Pons (tissue), 1 donor: ENCODE results near the gene CCL4L2.
"Not testable (repeated sequence)": the region's sequence is repeated elsewhere in the genome, so short reads cannot be mapped to it uniquely, and the experiment has no call there.

Experiments
- DNase-seq: peaks from one replicate; pipeline ENCODE4 v3.0.0-alpha.2; 2016; ENCODE audit warnings: low spot score

CCL4L2 gene

DNA sequence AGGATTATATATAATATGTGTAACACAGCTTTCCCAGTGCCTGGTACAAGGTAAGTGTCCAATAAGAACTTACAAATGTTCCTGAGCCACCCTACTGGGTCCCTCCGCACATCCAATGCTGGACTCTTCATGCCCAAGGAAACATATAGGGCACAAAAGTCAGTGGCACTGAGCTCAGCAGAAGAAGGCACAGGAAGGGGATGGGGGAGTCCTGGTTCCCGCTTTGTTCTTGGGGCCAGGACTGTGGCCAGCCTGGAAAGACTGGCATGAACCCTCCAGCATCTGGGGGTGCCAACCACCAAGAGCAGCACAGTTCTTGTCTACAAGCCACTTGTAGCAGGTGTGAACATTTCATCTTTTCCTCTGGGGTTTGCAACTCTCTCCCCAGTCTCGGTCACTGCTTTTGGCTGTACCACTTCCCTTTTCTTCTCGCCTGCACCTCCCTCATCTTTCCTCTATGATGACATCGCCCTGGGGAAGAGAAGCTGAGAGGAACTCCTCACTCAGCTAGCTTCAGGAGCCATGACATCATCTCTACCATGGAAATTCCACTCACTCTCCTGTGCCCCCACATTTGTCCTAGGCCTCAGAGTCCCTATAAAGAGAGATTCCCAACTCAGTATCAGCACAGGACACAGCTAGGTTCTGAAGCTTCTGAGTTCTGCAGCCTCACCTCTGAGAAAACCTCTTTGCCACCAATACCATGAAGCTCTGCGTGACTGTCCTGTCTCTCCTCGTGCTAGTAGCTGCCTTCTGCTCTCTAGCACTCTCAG, at the start of gene CCL4L2:
Gene CCL4L2, plus strand, starts transcription at position 625 of the 773 bp plus-strand sequence.
- DNase-seq, result not testable (repeated sequence)

DNA sequence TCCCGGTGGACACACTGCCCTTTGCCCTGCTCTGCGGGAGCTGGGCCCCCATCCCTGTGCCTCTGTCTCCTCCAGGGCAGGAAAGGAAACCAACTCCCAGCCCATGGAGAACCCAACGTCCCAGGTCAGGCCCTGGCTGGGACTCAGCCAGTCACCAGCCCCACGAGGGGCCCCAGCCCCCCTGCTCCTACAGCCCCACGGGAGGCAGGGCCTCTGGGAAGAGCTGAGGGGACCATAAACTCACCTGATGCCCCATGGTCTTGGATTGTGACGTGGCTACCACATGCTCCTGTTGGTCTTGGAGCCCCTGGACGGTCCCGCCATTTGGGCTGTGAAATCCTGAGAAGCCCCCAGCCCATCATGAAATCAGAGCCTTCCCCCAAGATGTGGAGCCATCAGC, 42.0 kb upstream of the CCL4L2 start:
- DNase-seq, result not testable (repeated sequence)

DNA sequence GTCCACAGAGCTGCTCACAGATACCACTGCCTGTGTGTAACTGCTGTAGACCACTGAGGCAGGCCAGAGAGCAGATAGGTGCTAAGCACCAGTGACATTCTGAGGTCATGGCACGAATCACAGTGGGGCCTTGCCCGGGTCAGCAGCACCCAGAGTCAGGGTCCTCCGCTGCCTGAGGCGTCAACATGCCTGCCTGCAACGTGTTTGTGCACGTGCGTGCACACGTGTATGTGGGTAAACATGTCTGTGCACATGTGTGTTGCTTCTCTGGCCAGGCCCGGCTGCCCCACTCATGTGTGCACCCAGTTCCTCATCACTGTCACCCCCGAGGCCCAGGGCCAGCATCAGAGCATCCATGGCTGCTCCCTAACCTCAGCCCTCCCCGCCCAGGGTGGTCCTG, 34.3 kb upstream of the CCL4L2 start, which contains the start of gene TBC1D3B:
Gene TBC1D3B, minus strand, starts transcription at position 101 of the 400 bp plus-strand sequence. CDS start 1,586 bp downstream, outside the sequence.
- DNase-seq, result not testable (repeated sequence)

DNA sequence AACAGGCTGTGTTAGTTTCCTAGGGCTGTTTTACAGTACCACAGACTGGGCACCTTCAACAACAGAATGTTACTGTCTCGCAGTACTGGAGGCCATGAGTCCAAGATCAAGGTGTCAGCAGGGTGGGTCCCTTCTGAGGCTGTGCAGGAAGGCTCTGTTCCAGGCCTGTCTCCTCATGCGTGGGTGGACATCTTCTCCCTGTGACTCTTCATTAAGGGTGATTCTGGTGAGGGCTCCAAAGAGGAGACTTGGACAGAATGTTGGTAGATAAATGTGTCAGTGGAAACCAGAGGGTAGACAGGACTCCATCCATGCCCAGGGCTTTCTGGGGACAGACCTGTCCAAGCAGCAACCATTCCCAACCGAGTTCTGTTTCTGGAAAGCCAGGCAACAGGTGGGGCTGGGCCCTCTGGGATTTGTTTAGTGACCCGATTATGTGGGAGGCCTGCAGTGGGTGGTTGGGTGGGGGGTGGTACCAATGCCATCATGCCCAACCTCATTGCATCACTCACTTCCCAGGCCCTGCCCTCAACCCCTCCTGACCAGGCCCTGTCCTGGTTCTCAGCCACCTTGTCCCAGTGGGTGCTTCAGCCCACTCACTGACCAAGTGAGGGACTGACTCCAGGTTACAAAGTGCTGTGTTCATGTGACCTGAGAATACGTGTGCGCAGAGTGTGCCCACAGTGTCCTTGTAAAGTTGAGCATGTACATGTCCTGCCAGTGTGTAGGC, 29.3 kb upstream of the CCL4L2 start:
- DNase-seq, result not testable (repeated sequence)

DNA sequence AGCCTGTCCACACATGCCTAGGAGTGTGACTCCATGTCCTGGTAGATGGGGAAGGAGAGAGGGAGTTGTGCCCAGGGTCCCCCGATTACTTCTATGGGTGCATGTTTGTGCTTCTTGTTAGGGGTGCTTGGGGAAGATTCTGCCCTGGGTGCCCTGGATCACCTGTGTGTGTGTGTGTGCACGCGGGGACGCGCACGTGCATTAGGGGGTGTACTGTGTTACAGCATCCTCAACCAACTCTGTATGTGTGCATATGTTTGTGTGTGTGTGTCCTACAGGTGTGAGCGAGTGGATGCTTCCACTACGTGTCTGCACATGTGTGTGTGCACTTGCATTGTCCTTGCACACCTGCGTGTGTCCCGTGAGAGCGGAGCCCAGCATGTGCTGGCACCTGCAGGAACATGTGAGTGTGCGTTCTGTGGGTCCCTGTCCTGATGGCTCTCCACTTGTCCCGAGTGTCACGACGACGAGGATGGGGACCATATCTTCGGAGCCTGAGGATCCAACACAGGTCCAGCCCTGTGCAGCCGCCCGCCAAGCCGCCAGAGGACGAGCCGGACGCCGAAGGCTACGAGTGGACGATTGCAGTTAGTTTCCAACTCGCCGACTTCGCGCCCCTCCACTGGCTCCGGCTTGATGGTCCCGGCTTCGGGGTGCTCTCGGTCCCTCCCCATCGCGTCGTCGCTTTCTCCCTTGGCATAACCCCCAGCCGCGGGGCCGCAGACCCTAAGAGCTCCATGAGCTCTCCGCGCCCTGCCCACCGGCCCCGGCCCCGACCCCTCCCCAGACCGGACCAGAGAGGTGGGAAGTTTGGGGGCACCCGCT, 28.5 kb upstream of the CCL4L2 start:
- no peak for DNase-seq

DNA sequence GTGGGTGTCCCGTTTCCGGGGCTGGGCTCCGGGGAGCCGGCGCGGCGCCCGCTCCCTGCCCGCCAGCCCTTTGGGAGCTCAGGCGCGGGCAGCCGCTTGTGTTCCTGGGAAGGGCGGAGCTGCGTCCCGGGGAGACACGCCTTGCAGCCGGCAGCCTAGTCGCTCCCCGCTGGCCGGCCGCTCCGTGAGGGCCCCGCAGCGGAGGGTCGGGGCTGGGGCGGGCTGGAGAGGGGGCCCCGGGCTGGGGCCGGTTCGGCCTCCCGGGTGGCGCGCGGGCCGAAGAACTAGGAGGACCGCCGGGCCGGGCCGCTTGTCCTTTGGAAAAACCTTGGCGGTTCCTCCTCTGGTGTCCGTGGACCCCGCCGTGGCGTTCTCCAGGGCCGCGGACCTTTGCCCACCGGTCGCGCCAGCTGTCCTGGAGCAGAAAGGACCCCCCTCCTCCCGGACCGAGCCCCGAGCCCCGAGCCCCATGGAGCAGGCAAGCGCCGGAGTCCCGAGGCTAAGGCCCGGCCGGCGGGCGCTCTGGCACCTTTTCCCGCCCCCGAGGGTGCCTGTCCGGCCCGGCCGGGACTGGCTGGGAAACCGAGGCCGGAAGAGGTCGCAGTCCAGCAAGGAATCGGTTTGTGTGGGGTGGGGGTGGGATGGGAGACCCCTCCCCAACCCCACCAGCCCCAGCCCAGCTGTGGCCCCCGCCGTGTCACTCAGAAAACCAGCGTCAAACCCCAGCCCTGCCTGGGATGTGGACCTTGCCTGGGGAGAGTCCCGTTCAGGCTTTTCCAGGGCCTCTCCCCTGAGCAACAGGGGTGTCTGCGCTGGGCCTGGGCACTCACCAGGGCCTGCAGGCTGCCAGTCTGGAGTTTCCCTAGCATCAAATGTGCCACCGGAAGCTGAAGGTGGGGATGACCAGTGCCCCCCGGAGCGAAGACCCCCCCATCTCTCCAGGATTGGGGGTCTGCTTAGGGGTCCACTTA, 27.6 kb upstream of the CCL4L2 start:
- no peak for DNase-seq

DNA sequence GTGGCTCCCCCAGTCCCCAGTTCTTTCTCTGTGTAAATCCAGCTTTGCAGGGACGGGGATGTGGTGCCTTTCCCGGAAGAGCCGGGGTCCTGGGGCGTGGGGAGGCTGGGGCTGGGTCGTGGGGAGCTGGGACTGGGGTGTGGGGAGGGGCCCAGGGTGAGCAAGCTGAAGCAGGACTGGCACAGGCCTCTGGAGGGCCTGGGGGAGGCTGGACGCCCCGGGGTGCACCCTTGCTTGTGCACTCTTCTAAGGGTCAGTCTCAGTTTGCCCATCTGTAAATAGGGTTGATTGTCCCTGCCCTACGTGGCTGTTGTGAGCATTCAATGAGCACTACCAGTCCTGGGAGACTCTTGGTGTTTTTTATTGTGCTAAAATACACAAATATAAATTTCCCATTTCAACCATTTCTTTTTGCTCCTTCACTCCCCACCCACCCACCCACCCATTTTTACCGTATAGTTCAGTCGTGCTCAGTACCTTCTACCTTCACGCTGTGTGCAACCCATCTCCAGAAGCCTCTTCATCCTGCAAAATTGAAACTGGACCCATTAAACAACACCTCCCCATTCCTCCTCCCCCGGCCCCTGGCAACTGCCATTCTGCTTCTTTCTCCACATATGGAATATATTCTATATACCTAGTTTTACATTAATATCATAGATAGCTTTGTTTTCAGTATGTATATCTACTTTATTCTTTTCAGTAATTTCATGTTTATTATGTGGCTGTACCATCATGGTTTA, 26.7 kb upstream of the CCL4L2 start:
- DNase-seq, result no peak

DNA sequence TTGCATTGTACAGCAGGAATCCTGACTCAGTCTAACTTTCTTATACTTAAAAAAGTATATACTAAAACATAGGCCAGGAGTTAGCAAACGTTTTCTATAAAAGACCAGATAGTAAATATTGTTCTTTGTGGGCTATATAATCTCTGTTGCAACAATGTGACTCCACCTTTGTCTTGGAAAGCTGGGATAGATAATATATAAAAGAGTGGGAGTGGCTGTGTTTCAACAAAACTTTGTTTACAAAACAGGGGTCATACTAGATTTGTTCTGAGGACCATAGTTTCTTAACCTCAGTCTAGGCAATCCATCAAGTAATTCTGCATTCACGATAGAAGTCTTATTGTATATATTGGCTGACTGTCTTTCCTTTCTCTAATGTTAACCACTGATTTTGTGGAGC, 25.4 kb upstream of the CCL4L2 start:
- DNase-seq, result no peak

DNA sequence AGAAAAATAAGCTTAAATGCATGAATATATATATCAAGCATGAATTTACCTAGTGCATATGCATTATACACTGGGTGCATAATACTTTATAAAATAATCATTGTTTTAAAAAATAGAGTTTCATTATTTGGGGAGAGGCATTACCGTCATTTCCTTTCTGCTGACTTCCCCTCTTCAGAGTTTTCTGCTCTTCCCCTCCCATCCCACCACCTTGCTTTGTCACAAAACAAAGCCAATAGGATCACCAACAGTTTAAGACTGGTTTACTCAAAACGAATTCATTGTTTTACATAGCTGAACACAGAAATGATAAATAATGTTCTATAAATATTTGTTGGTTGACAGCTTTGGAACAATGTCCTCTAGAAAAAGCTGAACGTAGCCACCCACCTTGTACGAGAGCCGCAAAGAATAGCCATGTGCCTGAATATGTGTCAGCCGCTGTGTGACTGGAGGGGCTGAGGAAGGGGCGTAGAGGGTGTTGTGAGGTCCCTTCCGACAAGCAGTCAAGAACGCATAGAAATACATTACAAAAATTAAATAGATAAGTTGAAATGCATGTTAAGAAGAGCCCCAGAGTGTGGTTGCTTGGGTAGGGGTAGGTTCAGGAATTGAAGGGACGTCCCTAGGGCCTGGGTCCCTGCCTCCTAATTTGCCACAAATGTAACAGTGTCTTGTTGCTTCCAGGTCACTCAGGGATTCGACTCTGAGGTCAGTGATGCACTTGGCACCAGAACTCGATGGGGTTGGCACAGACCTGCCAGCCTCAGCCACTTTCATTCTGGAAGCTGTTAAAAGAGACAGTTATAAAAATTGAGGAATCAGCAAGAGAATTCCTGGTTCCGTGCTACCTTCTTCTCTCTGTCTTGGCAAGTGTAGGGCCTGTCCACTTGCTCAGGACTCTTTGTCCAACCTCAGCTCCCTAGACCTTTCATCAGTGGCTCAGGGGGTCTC, 23.8 kb upstream of the CCL4L2 start:
- DNase-seq, result not testable (repeated sequence)

DNA sequence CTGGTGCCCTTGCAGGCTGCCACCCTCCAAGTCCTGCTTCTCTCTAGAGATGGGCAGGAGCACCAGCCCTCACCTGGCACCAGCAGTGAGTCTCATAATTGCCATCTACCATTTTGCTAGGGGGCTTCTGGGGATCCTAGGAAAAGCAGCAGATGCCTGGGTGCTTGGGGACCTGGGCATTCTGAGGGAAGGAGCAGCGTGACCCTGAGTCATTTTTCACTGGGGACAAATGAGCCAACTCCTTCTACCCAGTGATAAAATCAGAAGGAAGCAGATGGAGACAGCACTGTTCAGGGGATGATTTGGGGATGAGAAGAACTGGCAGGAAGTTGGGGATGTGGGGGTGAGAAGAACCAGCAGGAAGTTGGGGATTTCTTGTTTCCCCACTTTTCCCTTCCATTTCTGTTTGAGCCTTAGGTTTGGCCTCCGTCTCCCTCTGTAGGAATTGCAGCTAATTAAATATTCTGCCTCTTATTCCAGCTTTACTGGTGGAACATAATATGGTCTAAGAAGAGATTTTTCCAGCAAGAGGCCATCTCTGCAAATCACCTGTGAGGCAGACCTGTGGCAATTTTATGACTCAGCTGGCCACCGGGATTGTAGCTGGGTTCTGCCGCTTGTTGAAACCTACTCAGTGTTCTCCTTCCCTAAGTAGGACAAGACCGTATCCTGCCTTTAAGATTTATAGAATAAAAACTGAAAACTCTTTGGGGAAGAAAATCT, 22.8 kb upstream of the CCL4L2 start:
- not testable (repeated sequence) for DNase-seq

DNA sequence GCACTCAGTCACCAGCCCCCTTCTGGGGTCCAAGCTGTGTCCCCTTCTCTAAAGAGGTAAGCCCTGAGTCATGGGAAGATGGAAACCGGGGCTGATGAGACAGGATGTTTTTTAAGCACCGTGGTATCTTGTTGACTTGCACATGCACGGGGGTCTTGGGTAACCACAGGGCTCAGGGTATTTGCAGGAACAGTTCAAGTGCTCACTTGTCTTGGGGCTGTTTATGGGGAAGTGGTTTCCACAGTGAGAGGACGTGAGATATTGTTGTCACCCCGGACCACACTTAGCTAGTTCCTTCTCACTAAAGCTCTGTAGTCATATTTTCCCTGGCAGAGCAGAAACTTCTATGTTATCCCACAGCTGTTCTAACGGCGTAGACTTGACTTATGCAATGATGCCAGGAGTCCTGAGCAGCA, 22.0 kb upstream of the CCL4L2 start:
- DNase-seq, result peak; percentile 82

DNA sequence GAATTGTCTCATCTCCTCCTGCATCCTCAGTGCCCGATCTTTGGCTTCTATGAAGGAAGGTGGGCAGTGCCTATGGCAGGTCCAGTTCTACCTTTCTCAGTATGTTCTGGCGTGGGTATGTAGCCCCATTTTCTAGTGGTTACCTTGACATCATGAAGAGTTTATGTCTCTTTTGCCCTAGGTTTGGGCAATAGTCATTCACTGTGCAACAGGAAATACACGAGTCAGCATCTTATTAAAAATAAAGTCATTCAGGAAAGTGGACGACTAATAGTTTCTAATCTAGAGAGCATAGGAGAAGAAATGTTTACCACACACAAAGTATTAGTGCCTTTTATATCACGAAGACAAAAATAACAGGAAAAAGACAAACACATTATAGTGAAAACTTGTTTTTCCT, 20.9 kb upstream of the CCL4L2 start:
- not testable (repeated sequence) for DNase-seq

DNA sequence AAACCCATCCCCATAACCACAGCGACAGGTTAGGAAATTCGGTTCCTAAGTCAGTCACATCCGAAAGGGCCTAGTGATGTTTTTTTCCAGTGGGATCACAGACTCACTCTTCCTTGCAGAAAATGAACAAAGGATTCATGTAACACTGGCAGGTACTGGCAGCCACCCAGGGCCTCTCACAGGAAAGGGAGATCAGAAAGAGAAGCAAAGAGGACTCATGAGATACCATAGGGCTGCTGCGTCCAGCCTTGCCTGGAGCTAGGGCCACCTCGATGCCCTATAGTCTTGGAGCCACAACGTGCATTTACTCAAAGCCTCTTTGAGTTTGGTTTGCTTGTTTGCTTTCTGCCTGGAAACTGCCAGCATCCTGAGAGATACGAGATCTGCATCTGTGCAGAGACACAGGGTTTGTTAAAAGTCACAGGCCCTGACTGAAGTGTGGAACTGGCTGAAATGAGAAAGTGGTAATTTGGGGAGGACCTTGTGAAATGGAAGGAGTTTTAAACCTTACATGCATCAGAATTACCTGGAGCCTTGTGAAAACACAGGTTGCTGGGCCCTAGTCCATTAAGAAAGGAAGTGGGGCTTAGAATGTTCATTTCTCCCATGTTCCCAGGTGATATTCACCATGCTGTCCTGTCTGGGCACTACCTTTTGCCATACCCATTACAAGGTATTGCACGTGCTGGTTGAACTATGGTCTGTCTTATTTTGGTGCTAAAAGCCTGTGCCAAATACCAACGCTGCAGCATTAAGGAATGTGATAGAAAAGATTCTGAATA, 20.1 kb upstream of the CCL4L2 start:
- not testable (repeated sequence) for DNase-seq

DNA sequence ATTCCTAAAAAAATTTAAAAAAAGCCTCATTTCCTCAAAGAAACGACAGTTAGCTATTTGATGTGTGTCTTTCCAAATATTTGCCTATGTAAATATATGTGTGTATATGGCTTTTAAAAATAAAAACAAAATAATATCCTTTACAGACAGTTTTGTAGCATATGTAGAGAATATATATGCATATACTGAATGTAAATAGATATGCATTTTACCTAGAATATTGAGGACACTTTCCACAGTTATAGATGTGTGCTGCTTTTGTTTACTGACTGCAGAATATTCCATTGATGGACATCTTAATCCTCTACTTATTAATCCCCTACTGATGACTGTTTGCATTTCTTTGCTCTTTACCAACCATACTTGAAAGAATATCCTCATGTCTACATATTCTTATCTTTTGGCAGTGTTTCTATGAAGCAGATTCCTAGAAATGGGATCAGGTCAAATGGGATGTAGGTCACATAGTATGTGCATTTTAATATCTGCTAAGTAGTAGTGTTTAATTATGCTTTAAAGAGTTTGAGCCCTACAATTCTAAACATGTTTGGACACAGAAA, 17.6 kb upstream of the CCL4L2 start:
- DNase-seq, result no peak

DNA sequence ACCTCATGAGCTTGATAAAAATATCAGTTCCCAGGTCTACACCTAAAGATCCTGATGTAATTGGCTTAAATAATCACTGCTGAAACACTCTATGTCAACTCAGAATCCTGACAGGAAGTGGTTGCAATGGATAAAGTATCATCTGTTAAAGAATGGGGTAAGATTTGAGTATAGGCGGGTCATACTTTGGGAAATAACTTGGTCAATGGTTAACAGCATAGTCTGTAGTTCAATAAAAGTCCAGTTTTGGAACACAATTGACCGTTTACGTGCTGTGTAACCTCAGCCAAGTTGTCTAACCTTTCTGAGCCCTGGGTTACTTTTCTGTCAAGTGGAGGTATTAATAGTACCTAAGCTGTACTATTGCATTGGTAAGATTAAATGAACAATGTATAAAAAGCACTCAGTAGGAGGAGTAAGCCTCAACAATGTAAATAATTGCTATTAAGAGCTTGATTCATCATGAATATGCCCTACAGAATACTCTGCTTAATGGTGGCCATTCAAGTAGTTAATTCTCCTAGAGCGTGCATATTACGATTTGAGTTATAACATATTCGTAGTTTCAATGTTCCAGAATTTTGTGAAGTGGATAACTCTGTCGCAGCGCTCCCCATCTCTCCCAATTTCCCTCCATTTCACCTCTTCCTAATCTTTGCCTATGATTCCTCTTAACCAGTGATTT, 16.6 kb upstream of the CCL4L2 start:
- not testable (repeated sequence) for DNase-seq

DNA sequence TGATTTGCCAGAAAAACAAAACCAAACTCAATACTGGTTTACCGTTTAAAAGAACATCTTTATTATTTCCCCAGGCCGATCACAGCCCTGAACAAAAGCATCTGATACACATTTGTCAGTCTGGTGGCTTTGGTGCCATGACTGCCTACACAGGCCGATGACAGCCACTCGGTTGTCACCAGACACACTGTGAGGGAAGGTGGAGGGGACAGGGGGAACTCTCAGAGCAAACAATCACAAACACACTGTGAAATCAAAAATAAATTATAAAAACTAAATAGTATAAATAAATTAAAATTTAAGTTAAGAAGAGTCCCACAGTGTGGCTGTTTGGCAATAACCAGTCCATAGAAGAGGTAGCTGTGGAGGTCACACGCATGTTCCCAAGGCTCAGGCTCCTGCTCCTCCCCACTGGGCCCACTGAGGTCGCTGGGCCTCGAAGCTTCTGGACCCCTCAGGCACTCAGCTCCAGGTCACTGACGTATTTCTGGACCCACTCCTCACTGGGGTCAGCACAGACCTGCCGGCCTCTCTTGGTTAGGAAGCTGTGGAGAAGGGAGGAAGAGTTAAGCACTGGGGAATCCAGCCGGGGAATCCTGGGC, 15.9 kb upstream of the CCL4L2 start:
- not testable (repeated sequence) for DNase-seq
